GM19372 (cell line): Measurements from ENCODE around the gene FCN1.

Source experiments
- ATAC-seq: cut with Tn5 transposase; IDR thresholded peaks from one replicate; pipeline ENCODE4 v1.9.1; 2021; ENCODE audit warnings: mild to moderate bottlenecking, low read depth, moderate library complexity; ENCODE audit not compliant: unreplicated experiment

Gene FCN1

GRCh38 chr9:134880484-134881312 lies 37.0 kb downstream of the FCN1 start, which contains the start of gene FCN2:
FCN2 (plus strand) TSS chr9:134880810; CDS start chr9:134880822, 12 bp downstream.
- no peak for ATAC-seq

DNA sequence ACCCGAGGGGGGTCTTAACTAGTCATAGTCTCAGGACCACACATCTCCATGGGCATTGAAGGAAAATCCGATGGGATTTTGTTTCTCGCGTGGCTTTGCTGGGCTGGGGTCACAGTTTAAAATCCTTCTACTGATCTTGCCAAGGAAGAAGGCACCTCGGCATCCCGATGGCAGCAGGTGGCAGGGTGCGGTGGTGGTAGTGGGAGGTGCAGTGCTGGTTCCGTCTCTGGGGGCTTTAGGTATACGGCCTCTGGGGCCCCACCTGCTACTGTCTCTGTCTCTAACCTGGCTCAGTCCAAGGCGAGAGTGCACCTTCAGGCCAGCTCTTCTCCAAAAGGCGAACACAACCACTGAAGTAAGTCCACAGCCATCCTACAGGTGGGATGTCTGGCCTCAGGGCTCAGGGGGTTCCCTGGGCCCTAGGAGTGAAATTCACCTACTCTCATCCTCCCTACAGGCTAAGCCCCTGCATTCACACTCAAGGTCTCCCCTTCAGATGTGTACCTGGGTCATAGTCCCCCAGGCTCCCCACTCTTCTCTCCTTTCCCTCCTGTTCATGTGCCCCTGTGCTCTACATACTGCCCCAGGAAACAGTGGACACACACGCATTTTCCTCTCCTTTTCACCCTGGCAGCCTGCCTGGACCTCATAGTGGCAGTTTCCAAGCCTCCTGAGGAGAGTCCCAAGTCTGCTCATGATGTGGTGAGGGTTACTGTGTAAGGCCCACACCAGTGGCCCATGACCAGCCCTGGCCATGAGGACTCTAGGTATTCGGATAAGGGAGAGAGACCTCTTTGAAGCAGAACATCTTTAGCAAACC lies 37.8 kb downstream of the FCN1 start:
- ATAC-seq: no peak

DNA sequence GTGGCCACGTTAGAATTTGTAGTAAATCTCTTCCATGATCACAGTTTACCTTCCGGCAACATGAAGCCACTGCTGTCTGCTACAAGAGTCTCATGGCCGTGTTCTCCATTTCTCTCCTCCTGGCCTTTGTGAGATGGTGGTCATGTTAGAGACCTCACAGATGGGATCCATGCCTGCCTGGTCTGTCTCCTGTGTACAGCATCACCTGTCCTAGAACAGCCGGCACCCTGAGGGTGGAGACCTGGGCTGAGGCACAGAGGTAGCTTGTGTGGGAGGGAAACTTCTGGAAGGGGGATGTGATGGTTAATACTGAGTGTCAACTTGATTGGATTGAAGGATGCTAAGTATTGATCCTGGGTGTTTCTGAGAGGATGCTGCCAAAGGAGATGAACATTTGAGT lies 40.2 kb downstream of the FCN1 start:
- no peak for ATAC-seq

- no peak for ATAC-seq
These were observed 42.3 kb downstream of the FCN1 start for GRCh38 chr9:134875371-134875770.

DNA sequence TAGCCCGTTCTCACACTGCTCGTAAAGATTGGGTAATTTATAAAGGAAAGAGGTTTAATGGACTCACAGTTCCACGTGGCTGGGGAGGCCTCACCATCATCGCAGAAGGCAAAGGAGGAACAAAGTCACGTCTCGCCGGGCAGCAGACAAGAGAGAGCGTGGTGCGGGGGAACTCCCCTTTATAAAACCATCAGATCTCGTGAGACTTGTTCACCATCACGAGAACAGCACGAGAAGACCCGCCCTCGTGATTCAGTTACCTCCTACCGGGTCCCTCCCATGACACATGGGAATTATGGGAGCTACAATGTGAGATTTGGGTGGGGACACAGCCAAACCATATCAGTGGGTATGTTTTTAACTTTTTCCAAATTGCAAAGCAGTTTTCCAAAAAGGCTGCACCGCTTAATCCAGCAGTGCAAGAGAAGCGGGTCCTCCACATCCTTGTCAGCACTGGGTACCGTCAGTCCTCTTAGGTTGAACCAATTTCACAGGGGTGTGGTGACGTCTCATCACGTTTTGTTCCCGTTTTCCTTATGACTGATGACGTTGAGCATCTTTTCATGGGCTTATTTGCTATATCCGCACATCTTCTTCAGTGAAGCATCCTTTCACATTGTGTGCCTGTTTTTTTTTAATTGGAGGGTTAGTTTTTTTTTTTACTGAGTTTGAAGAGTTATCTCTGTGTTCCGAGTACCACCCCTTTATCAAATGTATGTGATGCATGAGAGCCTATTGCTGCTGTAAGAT lies 45.1 kb downstream of the FCN1 start:
- no peak for ATAC-seq

DNA sequence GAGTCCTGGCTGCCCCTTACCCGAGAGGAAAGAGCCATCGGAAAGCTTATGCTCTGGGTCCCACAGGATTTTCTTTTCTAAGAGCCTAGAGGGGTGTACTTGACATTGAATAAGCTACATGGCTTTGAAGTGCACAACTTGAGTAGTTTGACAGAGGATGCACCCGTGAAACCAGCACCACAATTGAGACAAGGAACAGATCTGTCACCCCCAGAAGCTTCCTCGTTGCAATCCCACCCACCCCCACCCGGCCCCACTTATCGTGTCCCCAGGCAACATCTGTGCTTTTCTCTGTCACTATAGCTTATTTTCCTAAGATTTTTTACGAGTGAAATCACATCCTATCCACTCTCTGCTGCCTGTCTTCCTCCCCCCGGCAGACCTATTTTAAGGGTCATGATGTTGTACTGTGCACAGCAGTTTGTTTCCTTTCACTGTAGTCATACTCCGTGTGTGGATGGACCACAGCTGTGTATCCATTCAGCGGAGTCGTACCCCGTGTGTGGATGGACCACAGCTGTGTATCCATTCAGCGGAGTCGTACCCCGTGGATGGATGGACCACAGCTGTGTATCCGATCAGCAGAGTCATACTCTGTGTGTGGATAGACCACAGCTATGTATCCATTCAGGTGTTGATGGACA lies 45.9 kb downstream of the FCN1 start:
- no peak for ATAC-seq

- no peak for ATAC-seq
These were observed 46.7 kb downstream of the FCN1 start for GRCh38 chr9:134870746-134871662.

GRCh38 chr9:134870301-134870694 lies 47.4 kb downstream of the FCN1 start:
- ATAC-seq: no peak

DNA sequence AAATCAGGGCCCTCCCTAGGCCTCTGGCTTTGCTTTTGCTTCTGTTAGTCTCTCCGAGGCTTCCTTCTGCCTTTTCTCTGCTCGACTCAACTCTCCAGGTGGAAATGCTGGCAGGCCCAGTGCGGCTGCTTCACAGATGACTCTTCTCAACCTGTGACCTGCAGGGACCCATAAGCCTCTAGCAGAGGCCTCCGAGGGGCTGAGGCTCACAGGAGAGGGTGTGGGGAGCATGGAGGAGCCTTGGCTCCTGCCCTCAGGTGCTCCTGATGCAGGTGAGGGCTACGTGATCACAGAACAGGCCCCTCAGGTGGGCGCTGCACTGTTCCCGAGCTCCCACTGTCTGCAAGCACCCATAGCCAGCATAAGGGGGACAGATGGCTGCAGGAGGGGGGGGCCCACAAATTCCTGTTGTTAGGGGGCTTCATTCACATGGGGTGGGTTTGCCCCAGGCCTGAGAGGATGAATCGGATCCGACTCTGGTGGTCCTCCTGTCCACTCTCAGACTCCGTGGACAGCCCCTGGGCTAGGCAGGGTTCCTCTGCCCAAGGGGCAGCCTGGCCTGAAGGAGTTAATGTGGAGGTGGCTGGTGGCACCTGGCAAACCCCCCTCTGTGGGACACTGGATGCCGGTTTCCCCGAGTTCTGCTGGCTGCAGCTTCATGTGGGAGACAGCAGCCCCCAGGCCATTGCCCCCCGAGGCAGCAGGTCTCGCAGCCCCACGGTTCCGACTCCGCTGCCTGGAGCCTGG lies 48.0 kb downstream of the FCN1 start:
- no peak for ATAC-seq

DNA sequence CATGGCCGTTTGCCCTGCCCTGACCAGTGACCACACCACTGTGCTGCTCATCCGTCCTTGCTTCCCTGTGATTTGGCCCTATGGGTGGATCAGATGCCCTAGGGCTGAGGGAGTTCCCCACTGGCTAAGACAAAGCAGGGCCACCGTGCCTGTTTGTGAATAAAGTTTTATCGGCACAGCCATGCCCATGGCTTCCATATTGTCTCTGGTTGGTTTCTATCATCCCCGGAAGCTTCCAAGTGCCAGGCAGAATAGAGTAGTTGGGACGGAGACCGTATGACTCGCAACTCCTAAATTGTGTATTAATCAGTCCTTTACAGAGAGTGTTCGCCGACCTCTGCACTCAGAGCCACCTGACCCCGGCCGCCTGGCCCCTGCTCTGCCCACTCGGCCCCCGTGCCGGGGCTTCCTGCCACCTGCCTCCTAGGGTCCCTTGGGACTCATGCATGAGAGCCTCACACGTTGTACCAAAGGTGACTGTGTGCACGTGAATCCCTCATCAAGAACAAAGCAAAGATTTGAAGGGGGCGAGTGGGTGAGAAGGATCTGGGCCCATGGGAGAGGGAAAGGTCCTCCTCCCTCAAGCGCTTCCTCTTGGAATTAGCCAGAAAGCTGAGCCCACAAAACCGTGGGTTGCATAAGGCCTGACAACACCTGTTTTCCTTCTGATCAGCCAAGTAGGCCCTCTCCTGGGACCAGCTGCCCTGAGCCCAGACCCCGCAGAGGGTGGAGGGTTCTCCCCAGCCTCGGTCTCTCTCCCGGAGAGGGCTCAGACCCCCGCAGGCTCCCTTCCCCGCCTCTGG lies 48.8 kb downstream of the FCN1 start:
- no peak for ATAC-seq

- no peak for ATAC-seq
These were observed 49.6 kb downstream of the FCN1 start for GRCh38 chr9:134867917-134868750.

DNA sequence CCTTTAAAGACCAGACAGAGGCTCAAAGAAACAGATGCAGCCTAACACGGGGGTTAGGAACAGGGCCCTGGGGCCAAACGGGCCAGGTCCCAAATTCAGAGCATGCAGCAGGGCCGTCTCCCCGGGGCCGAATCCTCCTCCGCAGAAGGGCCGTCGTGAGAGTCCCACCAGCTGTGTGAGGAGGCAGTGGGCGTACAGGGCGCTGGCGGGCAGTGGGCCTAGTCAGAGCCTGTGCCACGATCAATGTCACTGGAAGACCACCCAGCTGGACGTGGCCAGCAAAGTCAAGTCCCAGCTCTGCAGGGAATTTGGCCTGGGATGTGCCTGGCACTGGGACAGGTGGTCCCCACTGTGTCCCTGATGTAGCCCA lies 52.9 kb downstream of the FCN1 start:
- no peak for ATAC-seq

GRCh38 chr9:134863941-134864820 lies 53.5 kb downstream of the FCN1 start:
- ATAC-seq: no peak

DNA sequence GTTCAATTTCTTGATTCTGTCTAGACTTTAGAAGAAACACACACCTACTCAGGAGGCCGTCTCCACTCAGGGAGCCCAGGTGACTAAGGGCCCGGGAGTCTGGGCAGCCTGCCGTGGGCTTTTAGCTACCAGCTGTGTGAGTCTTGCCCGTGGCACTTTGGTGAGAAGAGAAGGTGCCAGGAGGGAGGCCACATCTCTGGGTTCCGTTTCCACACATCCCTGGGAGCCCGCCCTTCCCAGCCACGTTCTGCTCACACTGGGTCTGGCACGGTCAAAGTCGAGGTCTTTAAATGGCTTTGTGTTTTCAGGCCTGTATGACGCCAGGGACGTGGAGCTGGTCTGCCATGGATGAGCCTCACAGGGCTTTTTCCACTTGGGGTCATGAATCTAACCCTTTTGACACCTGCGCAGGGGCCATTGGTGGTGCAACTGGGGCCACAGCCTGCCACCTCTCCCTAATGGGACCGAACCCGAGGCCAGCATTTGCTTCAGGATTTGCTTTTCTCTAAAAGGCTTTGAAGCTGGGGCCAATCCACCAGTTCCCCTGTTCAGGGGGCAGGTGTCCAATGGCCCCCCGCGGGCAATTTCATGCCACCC lies 54.3 kb downstream of the FCN1 start:
- no peak for ATAC-seq

DNA sequence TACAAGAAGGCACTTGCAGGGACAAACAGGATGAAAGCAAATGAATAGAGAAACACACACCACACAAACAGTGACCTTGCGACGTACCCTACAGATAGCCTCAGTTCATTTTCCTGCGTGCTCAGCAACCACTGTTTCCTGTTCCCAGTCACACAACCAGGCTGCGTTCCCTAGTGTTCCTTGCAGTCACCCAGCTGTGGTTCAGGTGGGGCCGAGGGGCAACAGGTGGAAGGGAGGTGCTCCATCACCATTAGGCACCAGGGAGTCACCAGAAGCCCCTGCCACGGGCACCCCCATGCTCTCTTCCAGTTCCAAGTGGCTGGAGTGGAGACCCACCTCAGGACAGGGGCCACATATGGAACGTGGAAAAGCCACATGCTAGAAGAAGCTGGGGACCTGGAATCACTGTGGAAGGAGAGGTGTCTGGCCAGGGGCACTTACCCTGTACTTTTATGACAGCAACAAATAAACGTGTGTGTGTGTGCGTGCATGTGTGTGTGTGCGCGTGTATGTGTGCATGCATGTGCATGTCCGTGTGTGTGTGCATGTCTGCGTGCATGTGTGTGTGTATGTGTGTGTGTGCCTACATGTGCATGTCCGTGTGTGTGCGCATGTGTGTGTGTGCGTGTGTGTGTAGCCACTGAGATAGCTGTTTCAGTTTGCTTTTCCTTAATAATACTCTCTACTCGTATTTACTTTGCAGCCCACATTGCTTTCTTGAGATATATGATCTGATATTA lies 55.9 kb downstream of the FCN1 start:
- no peak for ATAC-seq
